Measurements from ENCODE around the gene SPOUT1. TPM values are rescaled to one million over a fixed set of nuclear protein-coding genes. Genes with fewer than 3 reads are reported as not detected.

Gene SPOUT1
- total and polyA plus RNA-seq, 2 donors, result 10.6 to 22.4 TPM

Other genes with a start within 250 kb of the SPOUT1 start
- gene DYNC2I2, start 172.9 kb downstream of the SPOUT1 start, total RNA-seq, result 26.9 TPM
- gene DYNC2I2, start 172.9 kb downstream of the SPOUT1 start, polyA plus RNA-seq, result 30.3 TPM
- gene SET, start 140.6 kb downstream of the SPOUT1 start, total RNA-seq, result 382 TPM
- gene SET, start 140.6 kb downstream of the SPOUT1 start, polyA plus RNA-seq, result 157 TPM
- gene PKN3, start 127.3 kb downstream of the SPOUT1 start, total RNA-seq, result 2.4 TPM
- gene PKN3, start 127.3 kb downstream of the SPOUT1 start, polyA plus RNA-seq, result 9.5 TPM
- gene ZDHHC12, start 105.7 kb downstream of the SPOUT1 start, total RNA-seq, result 6.3 TPM
- 35.5 TPM for gene ZDHHC12, start 105.7 kb downstream of the SPOUT1 start, polyA plus RNA-seq
- gene ZER1, start 57.9 kb downstream of the SPOUT1 start, total RNA-seq, result 15.9 TPM
- 51.8 TPM for gene ZER1, start 57.9 kb downstream of the SPOUT1 start, polyA plus RNA-seq
- 8.2 TPM for gene TBC1D13, start 42.5 kb downstream of the SPOUT1 start, total RNA-seq
- 22.5 TPM for gene TBC1D13, start 42.5 kb downstream of the SPOUT1 start, polyA plus RNA-seq
- gene ENDOG, start 11.3 kb downstream of the SPOUT1 start, total RNA-seq, result 6.4 TPM
- 20.7 TPM for gene ENDOG, start 11.3 kb downstream of the SPOUT1 start, polyA plus RNA-seq
- gene KYAT1, start 52.2 kb upstream of the SPOUT1 start, total RNA-seq, result 5.4 TPM
- 7.8 TPM for gene KYAT1, start 52.2 kb upstream of the SPOUT1 start, polyA plus RNA-seq
- 17.1 TPM for gene LRRC8A, start 52.3 kb upstream of the SPOUT1 start, total RNA-seq
- gene LRRC8A, start 52.3 kb upstream of the SPOUT1 start, polyA plus RNA-seq, result 62.3 TPM
- gene PHYHD1, start 91.2 kb upstream of the SPOUT1 start, total RNA-seq, result 16.8 TPM
- gene PHYHD1, start 91.2 kb upstream of the SPOUT1 start, polyA plus RNA-seq, result 34.8 TPM
- gene DOLK, start 117.8 kb upstream of the SPOUT1 start, total RNA-seq, result 11.3 TPM
- gene DOLK, start 117.8 kb upstream of the SPOUT1 start, polyA plus RNA-seq, result 16.4 TPM
- 43.1 TPM for gene NUP188, start 117.9 kb upstream of the SPOUT1 start, total RNA-seq
- gene NUP188, start 117.9 kb upstream of the SPOUT1 start, polyA plus RNA-seq, result 20.3 TPM
- 49.6 TPM for gene SH3GLB2, start 198.5 kb upstream of the SPOUT1 start, total RNA-seq
- gene SH3GLB2, start 198.5 kb upstream of the SPOUT1 start, polyA plus RNA-seq, result 119 TPM
- gene MIGA2, start 206.8 kb upstream of the SPOUT1 start, total RNA-seq, result 16.4 TPM
- 34.5 TPM for gene MIGA2, start 206.8 kb upstream of the SPOUT1 start, polyA plus RNA-seq

All from urinary bladder (tissue), 2 donors.